GM21825 (cell line): ENCODE results near the gene FOXP1.

Experiments
- ATAC-seq: cut with Tn5 transposase; IDR thresholded peaks from one replicate; pipeline ENCODE4 v1.9.1; 2021; ENCODE audit warnings: mild to moderate bottlenecking, moderate library complexity; ENCODE audit not compliant: unreplicated experiment

The FOXP1 gene

GRCh38 chr3:70911719-70912118 lies 671.8 kb downstream of the FOXP1 start:
- ATAC-seq, result no peak

DNA sequence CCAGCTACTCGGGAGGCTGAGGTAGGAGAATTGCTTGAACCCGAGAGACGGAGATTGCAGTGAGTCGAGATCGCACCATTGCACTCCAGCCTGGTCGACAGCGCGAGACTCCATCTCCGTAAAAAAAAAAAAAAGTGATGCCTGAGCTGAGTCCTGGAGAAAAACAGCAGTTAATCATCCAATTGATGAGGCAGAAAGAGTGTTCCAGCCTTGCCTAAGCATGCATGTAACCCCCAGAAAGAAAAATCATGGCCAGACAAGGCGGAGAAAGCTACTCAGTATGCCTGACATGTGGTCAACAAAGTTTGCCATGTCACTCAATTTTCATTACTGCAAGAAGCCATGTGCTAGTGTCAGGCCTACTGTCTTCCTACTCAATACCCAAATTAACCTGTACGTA lies 678.0 kb downstream of the FOXP1 start:
- ATAC-seq, result no peak
